Stomach (tissue), 9 donors: ENCODE measurements around the gene LGR4. TPM values are rescaled to one million over a fixed set of nuclear protein-coding genes. Genes with fewer than 3 reads are reported as not detected.

Experiments
- DNase-seq, 2 donors: peaks; one replicate each; pipeline versions ENCODE4 v3.0.0 to v3.0.0-alpha.2; 2013 to 2019
- H3K27ac ChIP-seq, 5 donors: fragments of 200-600 bp in 4 of 5; sonication (generic) in 4 of 5; one replicate each; pipeline ENCODE4 v1.5.1; 2013 to 2019; ENCODE audit warnings: mild to moderate bottlenecking in 1 of 5, moderate library complexity in 1 of 5
- H3K27me3 ChIP-seq, 3 donors: fragments of 200-600 bp; sonication (generic); one replicate each; pipeline ENCODE4 v1.5.1; 2017 to 2019; ENCODE audit warnings: mixed run types in 1 of 3
- H3K36me3 ChIP-seq, 4 donors: fragments of 200-600 bp; sonication (generic); 1 replicate in 3 of 4; 2 replicates in 1 of 4; pipeline ENCODE4 v1.5.1; 2016 to 2019
- H3K4me1 ChIP-seq, 4 donors: fragments of 200-600 bp; sonication (generic); one replicate each; pipeline ENCODE4 v1.5.1; 2016 to 2019
- H3K4me3 ChIP-seq, 4 donors: fragments of 200-600 bp; sonication (generic) in 3 of 4; one replicate each; pipeline ENCODE4 v1.5.1; 2016 to 2019; ENCODE audit warnings: mild to moderate bottlenecking in 1 of 4
- H3K9me3 ChIP-seq, 4 donors: fragments of 200-600 bp; sonication (generic); one replicate each; pipeline ENCODE4 v1.5.1; 2016 to 2019
- CTCF ChIP-seq, 7 experiments: fragments of 450-650 bp in 4 of 7; fragments of 200-600 bp in 3 of 7; sonication (generic) in 3 of 7; IDR thresholded peaks; one replicate each; pipeline ENCODE4 v1.5.1; 2016 to 2019; ENCODE audit warnings: antibody characterized with exemption in 7 of 7, control low read depth in 2 of 7, mild to moderate bottlenecking in 1 of 7
- EP300 ChIP-seq: sonication (generic); formaldehyde crosslinking; IDR thresholded peaks from one replicate; pipeline ENCODE4 v1.6.1; 2017; ENCODE audit warnings: antibody characterized with exemption
- POLR2A ChIP-seq, 4 donors: fragments of 450-650 bp; IDR thresholded peaks; one replicate each; pipeline ENCODE4 v1.6.1; 2016; ENCODE audit warnings: antibody characterized with exemption in 4 of 4, control low read depth in 2 of 4, mild to moderate bottlenecking in 1 of 4, moderate library complexity in 1 of 4
- POLR2AphosphoS5 ChIP-seq, 3 donors: sonication (generic); formaldehyde crosslinking; IDR thresholded peaks; one replicate each; pipeline ENCODE4 v1.6.1; 2016; ENCODE audit warnings: antibody characterized with exemption in 3 of 3
- WGBS, 5 donors: extraction: QIAGEN DNeasy Blood & Tissue Kit in 3 of 5; methylation state at CpG; one replicate each; pipeline versions ENCODE4 v1.1.5 to v1.1.7; 2013 to 2018; 5-methylcytosine and 5-hydroxymethylcytosine counted together
- intact Hi-C: fragments of 100-400 bp; cut with DNase I; formaldehyde crosslinking; loops from one replicate; pipeline ENCODE4 v1.15.1; 2023; ENCODE audit warnings: low total_unique reads
- polyA plus RNA-seq, 3 donors: library from polyadenylated mRNA; stranded (reverse); fragments of 200-250 nt; gene quantifications; one replicate each; pipeline ENCODE4 v1.2.3, GENCODE V29; 2013
- small RNA-seq, 4 donors: library from RNA; depleted of rRNA; stranded (forward); fragments of <200 nt; gene quantifications; one replicate each; pipeline ENCODE3, GENCODE V24; 2016
- total RNA-seq, 5 donors: library from RNA; depleted of rRNA; stranded (reverse); fragments of >200 nt; gene quantifications; one replicate each; pipeline versions ENCODE4 v1.1.0 to v1.2.3, GENCODE V29; 2014 to 2016
- donor health status: healthy with polysubstance abuse.
- donor health status: Bipolar disorder and iron deficiency.
- donor health status: healthy.

Gene LGR4
- total and polyA plus RNA-seq, 8 donors, result 5.6 to 236 (median 31.3) TPM

GRCh38 chr11:27319072-27319471, 153.5 kb downstream of the LGR4 start:
- 16 to 45% (median 31%) methylated on average over 2 of the region's 2 CpGs for WGBS, 5 donors
- no peak for DNase-seq
- H3K4me3 ChIP-seq, result no peak overlapping the region
- no peaks in the 10 kb centered on the region for H3K36me3 ChIP-seq
- H3K27me3 ChIP-seq, result no peaks in the 10 kb centered on the region
- H3K9me3 ChIP-seq, result no peaks in the 10 kb centered on the region
- intact Hi-C loops, result no loop called here
- peaks cover 0 to 1% (median under 1%) of the 10 kb centered on the region in 4 donors for H3K4me1 ChIP-seq
- H3K27ac ChIP-seq, result no peak overlapping the region
- no peak for TF ChIP-seq EP300

- no peak for TF ChIP-seq CTCF (IDR thresholded peaks at IDR 0.05)
- no peak for TF ChIP-seq POLR2AphosphoS5 (IDR thresholded peaks at IDR 0.05)
- TF ChIP-seq POLR2A (IDR thresholded peaks at IDR 0.05), result no peak
- TF ChIP-seq EP300, result no peak
- peaks cover 0 to 14% (median 7%) of the 10 kb centered on the region in 4 donors for H3K4me1 ChIP-seq
- intact Hi-C loops, result no loop called here
- no peak overlapping the region for H3K4me3 ChIP-seq
- H3K27ac ChIP-seq, result no peak overlapping the region
- 76 to 91% (median 86%) methylated on average over 2 of the region's 2 CpGs for WGBS, 5 donors
- no peak for DNase-seq
- no peaks in the 10 kb centered on the region for H3K36me3 ChIP-seq
- H3K9me3 ChIP-seq, result no peaks in the 10 kb centered on the region
- H3K27me3 ChIP-seq, result no peaks in the 10 kb centered on the region
Observed at GRCh38 chr11:27317751-27318150, 154.8 kb downstream of the LGR4 start.

Small RNA genes lying within 50 kb of the gene (small RNA-seq; reads per million reads assigned to genes)
- gene AC100771.1 (0 reads per million in 4 donors), gene MIR8087 (0 reads per million in 4 donors), gene RNA5SP339 (0 reads per million in 4 donors)

Other genes starting within 250 kb of the LGR4 start
- 10 to 100 TPM in 1 of 5 donors, 1 to 10 TPM in 2, under 1 TPM in 1, not detected in 1; 0.89 to 65.8 (median 6.0) TPM for gene CCDC34, start 109.6 kb downstream of the LGR4 start, total RNA-seq
- 10 to 100 TPM in 2 of 3 donors, 1 to 10 TPM in 1; 7.0 to 25.2 (median 11.7) TPM for gene CCDC34, start 109.6 kb downstream of the LGR4 start, polyA plus RNA-seq
- gene LIN7C, start 34.0 kb upstream of the LGR4 start, total RNA-seq, result 100 to 1,000 TPM in 1 of 5 donors, 10 to 100 TPM in 4; 12.7 to 106 (median 29.9) TPM
- 1 to 10 TPM; 7.2 to 9.0 (median 7.8) TPM for gene LIN7C, start 34.0 kb upstream of the LGR4 start, polyA plus RNA-seq
- gene BDNF, start 227.7 kb upstream of the LGR4 start, total RNA-seq, result 1 to 10 TPM in 2 of 5 donors, under 1 TPM in 2, not detected in 1; under 0.01 to 1.7 (median 0.72) TPM
- gene BDNF, start 227.7 kb upstream of the LGR4 start, polyA plus RNA-seq, result under 1 TPM; 0.33 to 0.92 (median 0.81) TPM